Stimulated activated CD8-positive, alpha-beta memory T cell treated with anti-CD3 and anti-CD28 coated beads, Interleukin-15, amount 100 ng/mL, for 48 hours (primary cell): ENCODE results near the gene ONECUT1.

Experiments
- DNase-seq, 2 donors: peaks; one replicate each; pipeline ENCODE4 v3.0.0-alpha.2; 2020; ENCODE audit warnings: low read depth in 2 of 2

The ONECUT1 gene

DNA sequence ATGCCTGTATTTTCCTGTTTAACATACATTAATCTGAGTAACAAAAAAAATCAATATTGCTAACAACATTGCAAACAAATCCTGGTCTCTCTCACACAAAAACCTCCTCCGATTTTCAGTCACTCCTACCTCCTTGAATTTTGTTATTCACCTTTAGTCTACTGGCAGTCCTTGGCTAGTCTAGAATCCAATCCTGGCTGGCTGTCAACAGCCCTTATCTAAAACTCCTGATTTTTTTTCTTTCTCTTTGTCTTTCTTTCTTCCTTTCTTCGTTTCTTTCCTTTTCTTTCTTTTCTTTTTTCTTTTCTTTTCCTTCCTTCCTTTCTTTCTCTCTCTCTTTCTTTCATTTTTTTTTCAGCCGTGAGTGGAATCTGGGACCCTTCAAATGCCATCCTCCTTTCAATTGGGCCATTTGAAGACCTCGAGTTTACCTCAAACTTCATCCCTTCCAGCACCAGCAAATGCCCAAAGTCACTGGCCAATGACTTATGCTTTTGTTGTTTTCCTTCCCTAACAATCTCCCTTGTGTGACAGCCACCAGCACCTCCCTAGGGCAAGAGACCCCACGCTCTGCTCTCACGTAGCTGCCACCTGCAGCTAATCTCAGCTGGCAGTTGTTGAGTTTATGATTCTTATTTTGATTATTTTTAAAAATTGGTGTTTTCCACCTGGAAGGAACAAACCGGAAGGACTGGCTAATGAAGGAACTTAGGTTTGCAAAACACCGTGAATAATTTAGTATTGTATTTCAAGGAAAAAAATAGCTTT, 6.8 kb upstream of the ONECUT1 start:
- no peak for DNase-seq

DNA sequence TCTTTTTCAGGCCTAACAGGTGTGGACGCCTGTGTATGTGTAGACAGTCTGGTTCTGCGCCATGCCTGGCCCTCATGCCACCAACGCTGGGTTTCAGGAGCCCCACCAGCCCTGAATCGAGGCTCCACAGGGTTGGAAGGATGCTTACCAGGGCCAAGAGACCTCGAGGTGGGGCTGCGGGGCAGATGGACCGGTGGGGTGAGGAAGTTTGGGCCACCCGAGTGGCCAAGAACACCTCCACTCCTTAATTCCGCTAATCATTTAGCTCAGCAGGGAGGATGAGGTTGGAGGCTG, 6.0 kb upstream of the ONECUT1 start:
- no peak for DNase-seq

DNA sequence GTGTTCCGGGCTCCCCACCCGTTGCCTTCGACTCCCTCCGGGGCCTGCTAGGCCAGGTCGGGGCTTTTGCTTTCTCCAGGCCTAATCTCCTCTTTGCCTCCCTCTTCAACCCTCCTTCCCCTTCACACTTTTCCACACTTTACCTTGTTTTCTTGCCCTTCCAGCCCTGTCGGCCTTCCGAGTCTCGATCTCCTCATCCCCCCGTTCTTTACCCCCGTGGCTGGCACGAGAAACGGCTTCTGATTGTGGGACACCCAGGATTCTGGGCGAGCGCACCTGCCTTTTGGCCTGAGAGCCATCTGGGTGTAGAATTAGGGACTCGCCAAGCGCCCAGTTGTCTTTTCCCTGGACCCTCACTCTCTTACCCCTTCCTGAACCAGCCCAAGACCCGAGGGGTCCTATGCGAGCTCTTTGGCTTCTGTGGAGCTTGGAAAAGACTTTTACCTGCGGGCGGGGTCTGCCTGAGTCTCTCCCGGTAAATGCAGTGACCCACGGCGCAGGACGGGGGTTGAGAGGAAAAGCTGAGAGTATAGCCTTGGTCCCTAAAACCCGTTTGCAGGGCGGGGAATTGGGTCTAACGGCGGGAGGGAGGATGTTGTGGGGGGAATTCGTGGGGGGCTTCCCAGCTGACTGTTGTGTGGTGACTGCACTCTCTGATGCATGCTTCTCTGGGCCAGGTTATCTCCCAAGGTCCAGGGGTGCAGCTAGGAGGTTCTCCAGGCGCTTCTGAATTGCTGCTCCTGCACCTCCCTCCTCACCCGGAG, 5.5 kb upstream of the ONECUT1 start:
- DNase-seq: no peak

DNA sequence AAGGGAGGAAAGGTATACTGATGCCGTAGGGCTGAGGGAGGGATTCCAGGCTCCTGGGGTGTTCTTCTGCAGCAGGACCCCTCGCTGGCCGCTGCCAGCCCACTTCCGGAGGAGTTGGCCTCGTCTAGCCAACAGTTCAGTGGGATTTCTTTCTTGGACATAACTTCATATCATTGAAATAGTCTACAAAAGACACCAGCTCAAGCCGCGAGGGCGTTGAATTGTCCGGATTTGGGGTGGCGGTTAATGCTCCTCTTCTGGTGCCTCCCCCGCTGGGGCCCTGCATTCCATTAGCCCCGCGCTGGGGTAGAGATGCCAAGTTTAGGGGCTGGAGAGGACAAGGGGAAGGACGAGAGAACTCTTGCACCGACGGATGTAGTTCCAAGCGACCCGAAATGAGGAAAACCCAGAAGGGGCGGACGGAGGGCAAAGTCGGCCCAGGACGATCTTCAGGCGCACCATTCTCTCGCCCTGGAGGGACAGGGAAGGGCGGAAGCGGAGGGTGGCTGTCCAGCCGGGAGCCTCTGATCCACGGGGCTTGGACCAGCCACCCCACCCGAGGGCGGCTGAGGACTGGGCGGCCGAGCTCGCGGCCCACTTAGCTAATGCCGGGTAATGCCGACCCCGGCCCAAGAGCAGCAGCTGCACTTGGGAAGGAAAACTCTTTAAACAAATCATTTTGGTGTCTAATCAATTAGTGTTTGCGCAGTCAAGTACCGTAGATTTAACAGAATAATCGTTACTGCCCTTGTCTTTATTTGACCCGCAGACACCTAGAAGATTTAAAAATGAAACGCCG, 4.7 kb upstream of the ONECUT1 start:
- no peak for DNase-seq

DNA sequence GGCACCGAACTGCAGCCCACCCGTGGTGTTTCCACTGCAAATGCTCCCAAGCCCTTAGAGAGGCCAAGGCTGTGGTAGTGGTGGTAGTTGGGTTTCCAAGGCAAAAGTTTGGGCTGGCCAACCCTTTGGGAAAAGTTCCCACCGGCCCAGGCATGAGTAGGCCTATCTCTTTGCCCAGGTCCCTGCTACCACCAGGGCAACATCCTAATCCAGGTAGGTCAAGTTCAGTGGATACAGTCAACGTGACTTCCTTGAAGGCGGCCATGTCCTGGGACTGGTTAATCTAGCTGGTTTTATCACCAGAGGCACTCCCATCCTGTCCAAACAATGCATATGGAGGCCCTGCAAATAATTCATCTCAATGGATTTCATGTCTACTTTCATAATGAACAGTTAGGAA, 1.6 kb upstream of the ONECUT1 start:
- DNase-seq: no peak

DNA sequence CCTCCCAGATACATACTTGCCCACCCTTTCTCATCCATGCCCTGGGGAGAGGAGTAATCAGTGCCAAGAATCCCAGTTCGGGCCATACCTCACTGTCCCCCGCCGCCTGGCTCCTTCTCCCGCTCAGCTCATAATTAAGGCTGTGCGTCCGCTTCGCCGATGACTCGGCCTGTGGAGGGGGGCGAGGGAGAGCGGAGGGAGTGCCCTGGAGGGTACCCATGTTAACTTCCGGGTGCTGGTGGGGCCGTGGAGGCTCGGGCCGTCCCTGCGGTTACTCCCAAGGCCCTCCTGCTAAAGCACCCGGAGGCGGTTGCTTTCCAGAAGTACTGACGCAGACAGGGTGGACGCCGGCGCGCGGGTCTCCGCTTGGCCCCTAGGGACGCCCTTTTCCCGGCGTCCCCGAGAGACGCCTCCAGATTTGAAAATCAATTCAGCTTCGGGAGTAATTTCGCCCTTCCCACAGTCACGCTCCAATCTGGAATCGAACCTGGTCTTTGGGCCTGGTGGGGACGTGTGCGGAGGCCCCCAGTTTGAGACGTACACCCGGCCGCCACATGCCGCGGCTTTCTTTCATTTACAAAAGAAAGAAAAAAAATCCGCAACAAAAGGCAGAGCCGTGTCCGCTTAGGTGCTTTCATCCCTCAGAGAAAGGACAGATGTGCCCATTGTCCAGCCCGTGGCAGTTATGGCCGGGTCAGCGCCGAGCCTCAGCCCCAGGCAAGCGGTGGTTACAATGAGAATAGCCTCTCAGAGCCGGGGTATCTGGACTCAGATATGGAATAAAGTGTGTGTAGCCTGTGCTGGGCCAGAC, 1.0 kb upstream of the ONECUT1 start:
- DNase-seq: no peak

DNA sequence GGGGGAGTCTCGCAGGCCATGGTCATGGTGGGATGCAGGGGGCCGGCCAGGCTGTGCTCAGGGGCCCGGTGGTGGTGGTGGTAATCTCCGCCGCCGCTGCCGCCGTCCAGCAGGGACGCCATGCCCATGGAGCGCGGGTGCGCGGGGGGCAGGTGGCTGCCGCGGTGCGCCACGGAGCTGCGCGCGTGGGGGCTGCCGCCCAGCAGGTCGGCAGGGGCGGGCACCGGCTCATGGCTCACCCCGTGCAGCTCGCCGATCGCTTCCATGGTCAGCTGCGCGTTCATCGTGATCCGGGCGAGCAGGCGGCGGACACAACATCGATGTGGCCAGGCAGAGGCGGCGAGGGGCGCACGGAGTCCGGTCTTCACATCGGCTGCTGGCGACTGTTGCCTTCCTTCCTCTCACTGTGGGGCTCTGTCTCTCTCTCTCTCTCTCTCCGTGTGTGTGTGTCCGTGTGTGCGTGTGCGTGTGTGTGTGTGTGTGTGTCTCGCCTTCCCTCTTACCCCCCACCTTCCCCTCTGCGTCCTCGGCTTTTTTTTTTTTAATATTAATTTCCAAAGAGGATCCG, 451 bp downstream of the ONECUT1 start:
- DNase-seq: no peak

DNA sequence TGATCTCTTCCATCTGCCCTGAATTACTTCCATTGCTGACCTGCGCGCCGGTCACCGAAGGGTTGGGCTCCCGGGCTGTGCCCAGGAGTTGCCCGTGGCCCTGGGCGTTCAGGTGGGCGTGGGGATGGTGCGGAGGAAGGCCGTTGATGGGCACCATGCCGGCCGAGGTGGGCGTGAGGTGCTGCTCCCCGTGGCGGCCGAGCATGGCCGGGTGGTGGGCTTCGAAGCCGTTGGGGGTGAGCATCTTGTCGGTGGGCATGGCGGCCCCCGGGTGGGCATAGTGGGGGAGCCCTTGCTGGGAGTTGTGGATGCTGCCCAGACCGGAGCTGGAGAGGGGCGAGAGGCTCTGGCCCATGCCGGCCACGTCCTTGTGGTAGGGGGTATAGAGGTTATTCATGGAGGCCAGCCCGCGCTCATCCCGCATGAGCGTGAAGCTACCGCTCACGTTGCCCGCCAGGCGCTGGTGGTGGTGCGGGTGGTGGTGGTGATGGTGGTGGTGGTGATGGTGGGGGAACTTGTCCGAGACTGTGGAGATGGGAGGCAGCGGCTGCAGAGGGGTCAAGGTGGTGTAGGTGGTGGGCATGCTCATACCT, 1.0 kb downstream of the ONECUT1 start:
- DNase-seq: no peak

DNA sequence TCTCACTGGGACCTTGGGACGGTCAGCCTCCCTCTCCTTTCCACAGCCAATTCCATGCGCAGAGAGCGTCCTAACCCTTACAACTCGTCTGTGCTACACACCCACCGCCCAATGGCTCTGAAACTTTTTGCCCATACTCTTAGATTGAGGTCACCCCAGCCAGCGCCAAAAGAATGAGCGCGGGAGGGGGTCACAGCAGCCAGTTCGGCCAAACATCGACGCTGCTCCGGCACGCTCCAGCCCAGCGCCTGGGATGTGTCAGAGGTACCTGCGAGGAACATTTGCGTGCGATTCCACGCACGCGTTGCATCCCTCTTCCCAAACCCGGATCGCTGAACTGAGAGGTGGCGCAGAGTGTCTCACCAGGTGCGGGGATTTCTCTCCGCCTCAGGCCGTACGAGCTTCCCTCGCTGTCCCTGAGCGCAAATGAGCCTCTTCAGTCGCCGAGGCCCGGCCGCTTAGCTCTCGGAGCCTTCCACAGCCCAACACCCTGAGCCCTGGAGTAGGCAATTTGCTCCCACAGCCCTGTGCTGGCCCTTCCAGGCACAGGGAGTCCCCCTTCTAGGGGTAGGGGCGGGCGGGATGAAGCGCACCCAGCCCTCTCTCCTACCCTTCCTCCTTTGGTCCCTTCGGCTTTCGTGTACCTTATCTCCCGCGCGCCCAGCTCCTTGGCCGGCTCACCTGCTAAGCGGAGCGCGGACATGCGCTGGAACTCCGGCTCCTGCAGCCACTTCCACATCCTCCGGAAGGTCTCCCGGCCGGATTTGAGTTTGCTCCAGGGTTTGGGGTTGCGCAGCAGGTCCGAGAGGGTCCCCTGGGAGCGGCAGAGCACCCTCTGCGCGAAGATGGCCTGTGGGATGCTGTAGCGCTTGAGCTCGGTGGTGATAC, 1.8 kb downstream of the ONECUT1 start:
- DNase-seq: no peak

DNA sequence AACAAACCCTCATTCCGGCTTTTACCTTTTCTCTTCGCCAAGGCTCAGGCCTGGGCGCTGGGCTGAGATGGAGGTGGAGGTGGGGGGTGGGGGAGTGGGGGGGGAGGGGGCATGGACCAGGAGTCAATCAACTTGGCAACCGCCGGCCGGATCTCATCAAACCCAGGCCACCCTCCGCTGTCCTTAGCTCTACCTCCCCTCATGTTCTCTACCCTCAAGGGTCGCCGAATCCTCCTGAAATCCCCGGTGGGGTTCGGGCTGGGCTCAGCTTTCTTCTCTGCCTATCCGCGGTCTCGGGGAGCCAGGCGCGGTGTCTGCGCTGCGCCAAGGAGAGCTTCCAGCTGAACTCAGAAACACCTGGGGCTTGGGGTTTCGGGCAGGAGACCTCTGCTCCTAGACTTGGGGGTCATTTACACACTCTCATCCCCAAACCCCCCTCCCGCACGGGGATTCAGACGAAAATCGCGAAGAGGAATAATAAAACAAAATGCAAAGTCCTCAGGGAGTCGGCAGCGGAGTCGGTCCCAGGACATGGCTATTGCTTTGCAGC, 2.5 kb downstream of the ONECUT1 start:
- DNase-seq: no peak

DNA sequence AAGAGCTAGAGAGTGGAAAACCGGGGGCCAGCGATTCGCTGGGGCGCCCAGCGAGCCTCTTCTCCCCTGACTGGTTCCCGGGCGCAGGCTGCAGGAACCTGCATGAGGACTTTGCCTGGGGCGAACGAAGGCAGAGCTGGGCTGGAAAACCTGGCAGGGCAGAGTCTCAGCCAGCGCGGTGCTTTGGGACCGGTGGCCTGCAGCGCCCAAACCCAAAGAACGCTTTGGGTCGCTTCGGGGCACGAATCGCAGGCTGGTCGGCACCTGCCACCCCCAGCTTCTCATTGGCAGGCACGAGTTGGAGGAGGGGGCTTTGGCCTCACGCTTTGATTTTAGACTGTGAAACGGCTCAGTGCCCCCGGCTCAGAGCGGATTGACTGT, 3.0 kb downstream of the ONECUT1 start:
- no peak for DNase-seq

DNA sequence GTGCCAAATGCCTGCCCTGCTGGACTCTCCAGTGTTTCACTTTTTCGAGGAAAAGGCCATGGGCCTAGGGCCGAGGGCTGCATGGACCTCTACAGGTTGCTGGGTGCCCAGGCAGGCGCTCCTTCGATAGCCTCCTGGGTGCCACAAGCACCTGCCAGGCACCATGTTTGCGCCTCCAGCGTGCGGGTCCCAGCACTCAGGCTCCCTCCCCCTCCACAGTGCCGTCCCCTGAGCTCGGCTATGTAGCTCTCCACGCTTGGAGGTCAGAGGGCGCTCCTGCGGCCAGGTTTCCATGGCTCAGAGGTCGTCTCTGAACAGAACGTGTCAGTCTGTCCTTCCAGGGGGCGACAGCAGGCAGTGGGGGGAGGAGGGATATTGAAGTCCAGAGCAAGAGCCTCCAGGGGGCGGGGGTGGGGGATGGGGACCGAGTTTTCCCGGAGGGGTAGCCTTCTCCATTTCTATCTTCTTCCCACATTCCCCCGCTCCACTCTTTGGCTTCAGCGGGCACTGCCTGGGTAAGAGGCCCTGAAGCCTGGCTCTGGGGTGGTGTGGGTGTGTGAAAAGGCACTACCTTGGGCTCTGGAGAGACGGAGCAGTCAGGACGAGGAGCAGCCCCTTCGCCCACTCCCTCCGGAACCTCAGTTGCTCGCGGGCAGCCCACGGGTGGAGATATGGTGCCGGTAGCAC, 3.6 kb downstream of the ONECUT1 start:
- no peak for DNase-seq

DNA sequence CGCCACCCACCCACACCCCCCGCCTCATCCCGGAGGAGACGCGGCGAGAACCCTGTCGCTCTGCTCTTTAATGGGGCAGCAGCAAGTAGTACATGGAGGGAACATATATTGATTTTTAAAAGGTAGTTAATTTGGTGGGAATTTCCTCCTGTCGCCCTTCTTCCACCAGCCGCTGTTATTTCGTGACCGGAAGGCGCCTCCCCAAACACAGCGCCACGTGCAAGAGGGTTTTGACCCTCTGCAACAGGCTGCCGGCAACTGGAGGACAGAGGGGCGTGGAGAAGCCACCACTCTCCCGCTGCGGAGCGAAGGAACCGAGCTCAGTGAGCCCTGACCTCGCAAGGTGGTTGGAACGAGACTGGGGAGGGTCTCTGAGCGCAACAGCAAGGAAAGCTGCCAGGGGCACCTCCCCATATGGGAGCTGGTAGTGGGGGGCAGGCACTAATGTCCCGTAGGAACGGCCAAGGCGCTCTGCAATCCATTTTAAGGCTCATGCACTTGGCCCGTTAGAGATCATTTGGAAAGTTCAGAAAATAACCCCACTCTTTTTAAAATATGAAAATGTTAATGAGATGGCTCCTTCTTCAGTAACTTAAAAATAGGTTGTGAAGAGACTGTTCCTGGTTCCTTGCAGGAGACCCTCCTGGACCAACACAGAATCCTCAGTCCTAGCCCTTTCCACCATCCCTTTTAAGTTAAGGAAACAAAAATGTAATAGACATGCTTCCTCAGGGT, 4.3 kb downstream of the ONECUT1 start:
- no peak for DNase-seq

DNA sequence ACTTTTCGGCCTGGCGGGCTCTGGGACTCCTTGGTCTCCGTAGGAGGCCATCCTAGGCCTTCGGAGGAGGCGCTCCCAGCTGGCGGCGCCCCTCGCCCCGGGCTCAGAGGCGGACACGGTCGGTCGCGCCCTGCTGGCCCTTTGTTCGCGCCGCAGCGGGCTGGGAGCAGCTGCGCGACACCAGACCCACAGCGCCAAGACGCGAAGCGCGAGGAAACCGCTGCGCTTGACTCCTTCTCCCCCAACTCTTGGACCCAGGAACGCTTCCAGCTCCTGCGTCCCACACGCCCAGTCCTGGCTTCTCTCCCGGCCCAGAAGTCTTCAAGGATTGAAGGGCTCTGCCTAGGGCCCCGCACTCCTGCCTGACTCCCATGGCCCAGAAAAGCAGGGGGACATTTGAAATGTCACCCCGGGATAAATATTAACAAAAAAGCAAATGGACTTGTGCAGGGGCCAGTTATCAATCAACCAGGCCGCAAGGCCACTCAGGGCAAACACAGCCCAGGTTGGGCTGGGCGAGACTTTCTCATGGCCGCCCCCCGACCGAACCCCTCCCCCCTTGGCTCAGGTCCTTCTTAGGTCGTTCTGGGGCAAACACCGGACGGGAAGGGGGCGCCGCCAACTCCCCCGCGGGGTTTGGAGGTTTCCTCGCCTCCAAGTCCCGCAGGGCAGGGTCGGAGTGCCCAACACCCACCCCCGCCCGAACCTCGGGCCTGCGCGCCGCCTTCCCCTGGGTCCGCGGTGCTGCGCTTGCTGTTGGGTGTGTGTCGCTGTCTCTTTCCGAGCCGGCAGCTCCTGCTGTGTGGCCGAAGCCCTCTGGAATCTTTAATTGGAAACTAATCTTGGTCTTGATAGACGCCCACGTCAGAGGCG, 5.1 kb downstream of the ONECUT1 start:
- DNase-seq: no peak

DNA sequence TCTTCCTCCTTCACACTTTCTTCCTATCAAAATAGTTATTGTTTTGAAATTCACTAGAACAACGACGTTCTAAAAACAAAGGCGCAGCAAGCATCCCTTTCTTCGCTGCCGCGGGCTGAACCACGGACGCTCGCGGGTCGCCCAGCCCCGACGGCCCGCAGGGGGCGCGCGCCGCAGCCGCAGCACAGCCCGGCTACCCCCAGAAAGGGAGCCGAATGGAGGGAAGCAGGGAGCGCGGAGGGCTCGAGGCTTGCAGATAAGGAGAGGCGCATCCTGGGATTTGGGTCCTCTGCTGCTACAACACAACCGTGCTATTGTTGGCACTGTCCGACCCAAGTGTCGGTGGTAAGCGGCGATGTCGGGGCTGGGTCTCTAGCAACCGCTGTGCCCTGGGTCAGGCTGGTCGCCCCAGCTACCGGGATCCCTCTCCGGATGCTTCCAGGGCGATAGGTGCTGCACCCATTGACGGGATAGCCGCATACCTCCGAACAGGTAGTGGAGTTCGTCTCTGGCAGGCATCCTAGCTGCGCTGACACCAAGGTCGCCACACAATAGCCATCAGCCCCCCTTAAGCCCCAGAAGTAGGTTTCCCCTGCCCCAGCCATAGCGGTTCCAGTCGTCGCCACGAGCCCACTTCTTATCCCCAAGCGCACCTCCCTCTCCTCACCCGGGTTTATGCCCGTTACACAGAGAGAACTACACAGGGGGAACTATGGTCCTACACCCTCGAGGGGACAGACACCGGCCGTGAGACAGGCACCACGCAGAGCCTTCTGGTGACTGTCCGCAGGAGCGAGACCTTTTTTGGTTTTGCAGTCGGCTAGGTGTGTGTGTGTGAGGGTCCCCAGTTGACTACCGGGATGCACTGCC, 6.0 kb downstream of the ONECUT1 start:
- no peak for DNase-seq

DNA sequence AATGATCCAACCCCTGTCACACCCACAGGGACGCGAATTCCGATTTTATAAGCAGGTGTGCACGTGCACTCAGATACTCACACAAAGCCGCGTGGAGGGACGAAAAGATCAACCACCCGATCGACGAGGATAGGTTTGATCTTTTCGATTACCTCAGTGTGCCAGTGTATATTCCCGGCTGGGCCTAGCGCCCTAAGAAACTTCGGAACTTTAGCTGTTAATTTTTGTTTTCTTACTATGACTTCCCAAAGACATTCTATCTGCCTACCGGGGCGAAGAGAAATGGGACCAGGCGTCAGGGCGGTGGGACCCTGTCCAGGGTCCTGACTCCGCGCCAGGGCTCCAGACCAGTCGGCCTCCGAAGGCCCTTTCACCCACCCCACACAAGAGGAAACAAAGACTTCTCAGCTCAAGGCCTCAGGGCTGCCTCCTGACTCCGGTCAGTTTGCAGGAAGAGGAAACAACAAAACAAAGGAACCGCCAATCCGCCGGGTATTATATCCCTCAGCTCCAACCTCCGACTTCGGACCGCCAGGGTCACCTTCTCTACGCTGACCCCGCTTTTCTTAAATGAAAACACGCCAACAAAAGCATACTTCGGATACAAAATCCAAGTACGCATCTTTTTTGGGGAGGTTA, 6.8 kb downstream of the ONECUT1 start:
- no peak for DNase-seq
